ENCODE results near the gene RFC3.

DNA sequence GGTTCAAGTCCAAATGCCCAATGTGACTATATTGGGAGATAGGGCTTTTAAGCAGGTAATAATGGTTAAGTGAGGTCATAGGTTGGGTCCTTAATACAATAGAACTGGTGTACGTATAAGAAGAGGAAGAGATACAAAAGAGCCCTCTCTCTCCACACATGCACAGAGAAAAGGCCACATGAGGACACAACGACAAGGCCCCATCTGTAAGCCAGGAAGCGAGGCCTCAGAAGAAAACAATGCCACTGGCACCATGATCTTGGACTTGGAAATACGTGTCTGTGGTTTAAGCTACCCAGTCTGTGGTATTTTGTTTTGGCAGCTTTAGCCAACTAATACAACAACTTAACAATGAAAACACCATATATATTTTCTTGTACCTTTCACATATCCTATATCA, 23.4 kb upstream of the RFC3 start:
- TF ChIP-seq CTCF (IDR thresholded peaks at IDR 0.05), result no peak
- TF ChIP-seq POLR2A (IDR thresholded peaks at IDR 0.05), result no peak
